ENCODE results near the gene XRRA1. TPM values are rescaled to one million over a fixed set of nuclear protein-coding genes. Genes with fewer than 3 reads are reported as not detected.

The XRRA1 gene
- polyA plus RNA-seq, 6 donors from 2014 or later: 0.32 to 15.6 (median 10.0) TPM

DNA sequence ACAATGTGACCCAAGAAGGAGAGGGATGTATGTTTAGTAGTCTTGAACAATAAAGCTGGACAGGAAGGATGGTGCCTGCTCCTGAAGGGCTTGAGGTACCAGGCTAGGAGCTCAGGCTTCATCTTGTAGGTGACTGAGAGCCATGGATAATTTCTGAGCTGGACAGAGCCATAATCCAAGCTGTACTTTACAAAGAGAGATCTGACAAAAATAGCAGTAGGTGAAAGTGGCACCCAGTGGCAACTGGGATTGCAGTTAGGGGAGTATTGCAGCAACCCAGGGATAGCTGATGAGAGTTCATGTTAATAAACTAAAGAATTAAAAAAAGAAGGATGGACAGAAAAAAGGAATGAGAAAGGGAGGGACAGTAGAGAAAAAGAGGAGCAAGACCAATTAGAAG is 7.4 kb downstream of the XRRA1 start:
- ATAC-seq (ENCODE audit: low read depth in 2 of 2): no peak
- H3K27ac Mint-ChIP-seq: peak overlapping the region in 4 of 6 donors; percentile 17 to 57 (median 36)
- no peak for DNase-seq
- no peaks in the 10 kb centered on the region for H3K9me3 Mint-ChIP-seq
- H3K4me3 Mint-ChIP-seq: no peak overlapping the region
- H3K4me1 Mint-ChIP-seq: peaks cover 0 to 58% (median 14%) of the 10 kb centered on the region in 3 donors
- peaks cover 25 to 27% of the 10 kb centered on the region in 2 donors for H3K36me3 Mint-ChIP-seq
- no peaks in the 10 kb centered on the region for H3K27me3 Mint-ChIP-seq

DNA sequence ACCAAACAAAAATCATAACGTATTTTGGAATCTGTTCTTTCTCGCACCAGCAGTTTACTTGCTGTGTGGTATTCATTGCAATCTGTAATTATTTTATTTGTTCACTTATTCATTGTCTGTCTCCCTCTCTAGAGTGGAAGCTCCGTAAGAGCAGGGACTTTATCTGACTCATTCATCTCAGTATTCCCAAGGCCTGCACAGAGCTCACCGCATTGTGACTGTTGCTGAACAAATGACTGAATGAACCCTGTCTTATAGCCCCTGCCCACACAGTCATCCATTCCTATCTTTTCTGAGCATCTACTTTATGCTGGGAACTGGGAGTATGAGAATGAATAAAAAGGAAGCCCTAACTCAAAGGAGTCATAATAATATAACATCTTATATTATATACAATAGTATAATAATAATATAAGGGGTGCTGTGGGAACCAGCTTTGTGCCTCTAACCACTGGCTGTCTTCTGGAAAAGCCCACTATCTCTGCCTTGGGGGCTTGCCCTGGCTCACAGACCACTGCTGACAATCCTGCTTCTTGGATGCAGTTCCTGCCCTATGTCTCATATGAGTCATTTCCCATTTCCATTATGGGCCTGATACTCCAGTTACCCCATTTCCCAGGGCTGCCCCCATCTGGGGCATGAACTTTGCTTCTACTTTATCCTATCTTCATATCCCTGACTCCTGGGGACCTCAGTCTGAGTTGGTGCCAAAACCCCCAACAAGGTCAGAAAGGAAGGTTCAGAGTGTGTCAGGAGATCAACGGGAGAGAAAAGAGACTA is 11.0 kb downstream of the XRRA1 start:
- Mint-ChIP-seq H3K9me3 (no peaks in the 10 kb centered on the region), H3K4me3 (no peak overlapping the region)

DNA sequence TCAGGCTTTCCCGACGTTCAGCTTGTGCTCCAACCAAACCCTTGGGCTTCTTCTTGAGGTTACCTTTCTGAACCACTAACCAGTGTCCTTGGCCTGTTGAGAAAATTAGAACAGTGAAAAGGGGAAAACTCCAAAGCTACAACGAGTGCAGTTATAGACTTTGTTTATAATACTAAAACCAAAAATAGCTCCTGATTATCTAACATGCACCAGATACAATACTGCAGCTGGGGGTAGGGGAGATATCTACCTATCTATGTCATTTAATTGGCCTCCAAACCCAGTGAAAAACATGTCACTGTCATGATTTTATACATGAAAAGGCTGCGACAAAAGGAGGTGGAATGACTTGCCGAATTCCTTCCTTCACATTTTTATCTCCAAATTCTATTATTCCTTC is 11.9 kb downstream of the XRRA1 start:
- ATAC-seq (ENCODE audit: low read depth in 2 of 2) (no peak), DNase-seq (no peak)
- Mint-ChIP-seq H3K27ac (no peak overlapping the region), H3K9me3 (no peaks in the 10 kb centered on the region), H3K27me3 (no peaks in the 10 kb centered on the region), H3K4me3 (no peak overlapping the region), H3K36me3 (peaks cover 31 to 35% of the 10 kb centered on the region in 2 donors), H3K4me1 (peaks cover 0 to 26% (median 4%) of the 10 kb centered on the region in 3 donors)

More for the DNA sequence above, 11.0 kb downstream of the XRRA1 start:
- DNase-seq: no peak
- ATAC-seq (ENCODE audit: low read depth in 2 of 2): no peak
- Mint-ChIP-seq H3K36me3 (peaks cover 31 to 32% of the 10 kb centered on the region in 2 donors), H3K27me3 (no peaks in the 10 kb centered on the region), H3K4me1 (peaks cover 0 to 34% (median 8%) of the 10 kb centered on the region in 3 donors), H3K27ac (peak overlapping the region in 1 of 6 donors; percentile 20)

DNA sequence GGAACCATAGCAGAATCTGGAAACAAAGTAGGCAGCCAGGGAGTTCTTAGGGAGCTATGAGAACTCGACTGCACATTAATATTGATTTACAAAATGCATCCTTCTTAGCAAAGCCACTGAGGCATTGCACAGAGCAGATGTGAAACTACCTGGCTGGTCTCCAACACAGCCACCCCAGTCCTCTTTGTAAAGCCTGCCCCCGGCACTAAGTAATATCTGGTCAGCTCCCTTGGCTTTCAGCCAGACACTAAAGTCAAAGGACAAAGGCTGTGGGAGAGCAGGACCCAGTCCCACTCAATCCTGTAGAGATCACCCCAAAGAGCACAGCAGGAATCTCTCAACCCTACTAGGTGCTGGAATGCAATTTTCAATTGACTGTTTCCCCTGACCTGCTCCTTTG is 12.8 kb downstream of the XRRA1 start:
- H3K36me3 Mint-ChIP-seq: peaks cover 23 to 30% of the 10 kb centered on the region in 2 donors
- no peaks in the 10 kb centered on the region for H3K9me3 Mint-ChIP-seq
- ATAC-seq (ENCODE audit: low read depth in 2 of 2) (no peak), DNase-seq (no peak)
- no peaks in the 10 kb centered on the region for H3K27me3 Mint-ChIP-seq
- peaks cover 0 to 17% (median 3%) of the 10 kb centered on the region in 3 donors for H3K4me1 Mint-ChIP-seq
- H3K27ac Mint-ChIP-seq: no peak overlapping the region
- H3K4me3 Mint-ChIP-seq: no peak overlapping the region

DNA sequence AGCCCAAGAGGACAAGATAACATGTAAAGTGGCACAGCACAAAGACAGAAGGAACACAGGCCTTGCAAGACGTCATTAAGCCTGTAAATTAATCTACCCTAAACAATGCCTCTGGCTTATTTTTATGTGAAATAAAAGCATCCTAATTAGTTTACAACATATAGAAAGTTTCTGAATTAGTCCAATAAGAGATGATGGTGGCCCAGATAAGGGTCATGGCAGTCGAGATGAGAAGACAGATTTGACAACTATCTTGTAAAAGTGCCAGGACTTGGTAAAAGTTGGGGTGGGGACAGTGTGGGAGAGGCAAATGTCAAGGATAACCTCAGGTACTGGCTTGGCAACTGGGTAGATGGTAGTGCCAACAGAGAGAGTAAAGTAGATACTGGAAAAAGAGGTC is 13.6 kb downstream of the XRRA1 start:
- H3K27me3 Mint-ChIP-seq: no peaks in the 10 kb centered on the region
- H3K9me3 Mint-ChIP-seq: no peaks in the 10 kb centered on the region
- peaks cover 15 to 28% of the 10 kb centered on the region in 2 donors for H3K36me3 Mint-ChIP-seq

DNA sequence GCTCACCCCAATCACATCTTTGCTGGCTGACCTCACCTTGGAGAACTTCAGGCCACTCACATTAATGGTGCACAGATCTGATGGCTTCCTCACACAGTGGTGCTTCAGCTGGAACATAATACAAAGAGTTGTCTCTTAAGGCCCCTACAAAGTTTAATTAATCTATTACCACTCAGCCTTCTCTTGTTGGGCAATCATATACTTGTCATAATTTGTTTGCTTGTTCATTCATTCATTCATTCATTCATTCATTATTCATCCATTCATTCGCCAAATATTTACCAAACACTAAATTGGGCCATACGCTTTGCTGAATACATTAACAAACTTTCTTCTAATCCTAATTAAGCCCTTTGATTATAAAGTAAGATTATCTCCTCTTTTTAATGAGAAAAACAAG is 15.1 kb downstream of the XRRA1 start:
- peaks cover 5 to 21% of the 10 kb centered on the region in 2 donors for H3K36me3 Mint-ChIP-seq
- H3K4me3 Mint-ChIP-seq: no peak overlapping the region
- no peaks in the 10 kb centered on the region for H3K27me3 Mint-ChIP-seq
- ATAC-seq (ENCODE audit: low read depth in 2 of 2): no peak
- no peak for DNase-seq
- peaks cover 0 to 3% (median 0%) of the 10 kb centered on the region in 3 donors for H3K4me1 Mint-ChIP-seq
- no peak overlapping the region for H3K27ac Mint-ChIP-seq
- no peaks in the 10 kb centered on the region for H3K9me3 Mint-ChIP-seq

More for the DNA sequence above, 13.6 kb downstream of the XRRA1 start:
- Mint-ChIP-seq H3K4me3 (no peak overlapping the region), H3K27ac (no peak overlapping the region), H3K4me1 (peaks cover 0 to 9% (median 3%) of the 10 kb centered on the region in 3 donors)
- DNase-seq (no peak), ATAC-seq (ENCODE audit: low read depth in 2 of 2) (no peak)

DNA sequence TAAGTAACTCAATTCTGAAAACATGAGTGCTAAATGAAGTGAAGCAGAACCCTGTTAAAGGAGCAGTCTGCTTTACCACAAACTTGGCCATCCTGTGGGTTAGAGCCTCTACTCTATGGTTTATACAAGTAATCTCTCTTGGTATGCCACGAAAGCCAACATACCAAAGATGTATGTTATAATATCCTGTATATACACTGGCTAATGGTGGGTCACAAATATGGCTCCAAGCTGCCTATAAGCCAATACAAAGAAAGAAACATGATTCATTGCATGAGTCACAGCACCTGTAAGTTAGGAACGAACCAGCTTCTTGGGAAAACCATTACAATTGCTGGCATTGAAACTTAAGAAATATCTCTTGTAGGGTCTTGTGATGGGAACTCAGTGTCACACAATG is 16.1 kb downstream of the XRRA1 start:
- Mint-ChIP-seq H3K27me3 (no peaks in the 10 kb centered on the region), H3K27ac (no peak overlapping the region), H3K9me3 (no peaks in the 10 kb centered on the region), H3K4me3 (no peak overlapping the region), H3K36me3 (peaks cover 5 to 21% of the 10 kb centered on the region in 2 donors), H3K4me1 (peaks cover 0 to 3% (median 0%) of the 10 kb centered on the region in 3 donors)
- DNase-seq (no peak), ATAC-seq (ENCODE audit: low read depth in 2 of 2) (no peak)

DNA sequence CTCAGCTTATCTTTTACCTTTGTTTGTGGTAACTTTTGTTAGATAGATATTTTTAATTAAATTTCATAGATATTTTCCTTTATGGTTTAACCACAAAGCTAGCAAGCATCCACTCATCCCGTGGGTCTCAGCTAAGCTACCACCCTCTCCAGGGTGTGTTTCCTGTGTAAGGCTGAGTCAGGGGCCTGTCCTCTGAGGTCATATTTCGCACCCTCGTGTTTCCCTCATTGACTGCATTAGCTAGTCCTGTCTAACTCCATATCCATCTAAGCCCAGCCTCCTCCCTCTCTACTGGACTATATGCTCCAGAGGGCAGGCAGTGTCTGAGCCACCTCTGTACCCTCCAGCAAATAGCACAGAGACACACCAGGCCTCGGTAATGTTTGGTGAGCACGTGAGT is 16.7 kb downstream of the XRRA1 start:
- H3K4me3 Mint-ChIP-seq: no peak overlapping the region
- H3K4me1 Mint-ChIP-seq: peaks cover 0 to 3% (median 0%) of the 10 kb centered on the region in 3 donors
- no peaks in the 10 kb centered on the region for H3K27me3 Mint-ChIP-seq
- DNase-seq (no peak), ATAC-seq (ENCODE audit: low read depth in 2 of 2) (no peak)
- H3K9me3 Mint-ChIP-seq: no peaks in the 10 kb centered on the region
- peak overlapping the region in 1 of 6 donors; percentile 85 for H3K27ac Mint-ChIP-seq
- H3K36me3 Mint-ChIP-seq: peaks cover 5 to 21% of the 10 kb centered on the region in 2 donors

DNA sequence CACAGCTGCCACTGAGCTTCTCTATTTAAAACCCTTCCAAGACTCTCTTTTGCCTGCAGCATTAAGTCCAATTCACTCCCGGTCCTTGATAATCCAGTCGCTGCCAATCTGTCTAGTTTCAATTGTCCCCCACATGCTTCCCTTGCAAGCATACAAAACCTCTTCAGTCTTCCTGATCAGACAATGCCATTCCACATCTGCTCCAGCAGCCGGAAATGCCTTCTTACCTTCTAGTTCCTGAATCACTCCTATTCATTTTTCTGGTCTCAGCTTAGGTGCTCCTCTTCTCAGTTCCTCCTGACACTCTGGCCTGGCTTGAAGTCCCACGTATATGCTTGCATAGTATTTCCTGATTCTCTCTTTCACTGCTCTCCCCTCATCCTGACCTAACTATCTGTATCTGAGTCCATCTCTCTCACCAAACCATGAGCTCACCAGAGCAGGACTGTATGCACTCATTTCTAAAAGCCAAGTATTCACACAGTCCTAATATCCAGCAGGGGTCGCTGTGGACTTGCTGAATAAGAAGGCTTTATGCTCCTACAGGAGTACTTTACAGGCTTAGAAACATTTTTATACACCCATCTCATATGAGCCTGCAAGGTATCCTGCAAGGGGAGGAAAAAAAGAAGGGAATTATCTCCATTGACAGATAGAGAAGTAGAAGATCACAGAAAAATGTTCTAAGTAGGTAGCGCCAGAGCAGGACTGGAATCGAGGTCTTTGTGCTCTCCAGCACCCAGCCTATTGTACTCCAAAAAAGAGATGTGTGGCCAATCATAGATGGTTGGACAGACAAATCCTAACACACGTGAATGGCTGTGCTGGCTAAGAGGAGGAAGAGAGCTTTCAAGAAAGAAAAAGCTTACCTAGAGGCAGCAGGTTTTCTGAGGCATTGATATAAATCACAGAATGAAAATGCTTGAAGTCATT is 19.2 kb downstream of the XRRA1 start:
- no peak overlapping the region for H3K27ac Mint-ChIP-seq
- H3K27me3 Mint-ChIP-seq: no peaks in the 10 kb centered on the region
- H3K9me3 Mint-ChIP-seq: no peaks in the 10 kb centered on the region
- DNase-seq: peak; percentile 69
- no peaks in the 10 kb centered on the region for H3K4me1 Mint-ChIP-seq
- ATAC-seq (ENCODE audit: low read depth in 2 of 2): peak; percentile 87 to 94
- no peak overlapping the region for H3K4me3 Mint-ChIP-seq
- peaks cover 0 to 15% of the 10 kb centered on the region in 2 donors for H3K36me3 Mint-ChIP-seq

DNA sequence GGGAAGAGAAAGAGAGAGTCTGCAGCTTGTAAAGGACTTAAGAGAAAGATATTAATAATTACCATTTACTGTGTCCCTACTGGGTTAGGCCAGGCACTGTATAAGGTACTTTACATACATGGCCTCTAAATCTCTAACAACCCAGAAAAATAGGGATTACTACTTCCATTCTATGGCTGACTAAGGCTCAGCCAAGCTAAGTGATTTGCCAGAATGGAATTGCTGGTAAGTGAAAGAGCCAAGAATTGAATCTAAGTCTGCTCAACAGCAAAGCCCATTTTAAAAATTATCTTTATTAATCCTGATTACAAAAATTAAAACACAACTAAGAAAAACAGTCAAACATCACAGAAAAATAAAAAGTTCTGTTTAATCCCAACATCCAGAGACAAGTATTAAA is 21.4 kb downstream of the XRRA1 start:
- Mint-ChIP-seq H3K4me1 (no peaks in the 10 kb centered on the region), H3K9me3 (no peaks in the 10 kb centered on the region), H3K36me3 (peaks cover 0 to 9% of the 10 kb centered on the region in 2 donors), H3K27ac (no peak overlapping the region), H3K27me3 (no peaks in the 10 kb centered on the region), H3K4me3 (no peak overlapping the region)
- DNase-seq (no peak), ATAC-seq (ENCODE audit: low read depth in 2 of 2) (no peak)

DNA sequence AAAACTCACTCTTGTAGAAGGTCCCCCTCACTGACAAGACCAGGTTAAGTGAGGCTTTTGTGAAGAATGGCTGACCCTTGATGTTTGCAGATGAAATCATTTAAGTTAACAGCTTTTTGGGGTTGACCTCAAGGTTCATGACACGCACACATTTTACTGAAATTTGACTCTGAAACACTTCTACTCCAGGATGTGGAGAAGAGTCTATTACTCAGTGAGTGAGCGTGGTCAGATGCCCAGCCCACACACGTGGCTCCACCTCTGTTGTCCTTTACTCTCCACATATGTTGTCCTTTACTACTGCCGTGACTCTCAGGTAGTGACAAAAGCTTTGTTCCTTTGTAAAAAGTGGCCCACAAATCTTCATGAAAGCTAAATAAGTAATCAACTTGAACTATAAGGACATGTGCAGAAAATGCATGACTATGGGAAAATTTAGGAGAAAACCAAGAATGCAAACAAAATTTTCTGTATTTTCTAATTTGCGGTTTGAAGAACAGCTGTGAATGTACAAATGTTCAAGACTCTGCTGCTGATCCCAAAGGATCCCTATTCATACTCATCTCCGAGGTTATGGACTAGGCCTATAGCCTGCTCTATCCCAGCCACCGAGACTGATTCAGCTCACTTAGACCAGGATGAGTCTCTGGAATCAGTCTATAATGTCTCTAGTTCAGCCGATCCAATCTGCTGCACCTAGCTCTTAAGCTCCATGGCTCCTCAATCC is 22.4 kb downstream of the XRRA1 start:
- H3K4me1 Mint-ChIP-seq: peaks cover 0 to 3% (median 0%) of the 10 kb centered on the region in 3 donors
- H3K4me3 Mint-ChIP-seq: no peak overlapping the region
- H3K9me3 Mint-ChIP-seq: no peaks in the 10 kb centered on the region
- no peak for ATAC-seq (ENCODE audit: low read depth in 2 of 2)
- no peaks in the 10 kb centered on the region for H3K27me3 Mint-ChIP-seq
- no peak for DNase-seq
- H3K36me3 Mint-ChIP-seq: peaks cover 0 to 5% of the 10 kb centered on the region in 2 donors
- H3K27ac Mint-ChIP-seq: peak overlapping the region in 1 of 6 donors; percentile 82

DNA sequence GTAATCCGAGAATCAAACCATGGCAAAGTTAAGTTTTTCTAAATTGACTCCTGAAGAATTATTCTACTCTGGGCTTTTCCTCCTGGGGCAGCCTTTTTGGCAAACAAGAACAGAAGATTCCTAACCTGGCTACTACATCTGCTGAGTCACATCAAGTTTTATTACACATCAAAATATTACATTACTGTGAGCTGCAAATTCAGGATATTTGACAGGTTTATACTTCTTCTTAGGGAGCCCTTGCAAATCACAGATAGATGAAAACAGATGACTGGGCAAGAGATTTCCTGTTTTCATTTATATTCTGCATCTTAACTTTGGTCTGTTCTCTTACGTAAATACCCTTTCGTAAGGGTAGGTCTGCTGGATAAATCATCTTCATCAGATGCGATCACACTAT is 23.6 kb downstream of the XRRA1 start:
- Mint-ChIP-seq H3K9me3 (no peaks in the 10 kb centered on the region), H3K4me1 (peaks cover 0 to 4% (median 0%) of the 10 kb centered on the region in 3 donors)
- no peak for ATAC-seq (ENCODE audit: low read depth in 2 of 2)

DNA sequence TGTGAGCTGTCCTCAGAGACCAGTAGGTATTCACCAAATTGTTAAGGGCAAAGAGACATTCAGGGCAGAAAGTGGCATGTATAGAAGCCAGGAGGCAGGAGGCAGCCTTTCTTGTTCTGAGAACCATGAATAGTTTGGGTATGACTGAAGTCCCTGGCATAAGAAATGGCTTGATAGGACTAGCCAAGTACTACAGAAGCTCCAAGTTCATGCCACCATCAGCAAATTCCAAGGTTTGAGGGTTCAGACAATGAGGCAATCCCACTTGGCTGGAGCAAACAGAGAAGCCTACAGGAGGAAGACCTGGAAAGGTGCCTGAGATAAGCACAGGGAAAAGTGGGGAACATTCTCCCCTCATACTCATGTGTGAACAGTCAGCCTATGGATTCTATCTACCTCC is 25.8 kb downstream of the XRRA1 start:
- DNase-seq (no peak), ATAC-seq (ENCODE audit: low read depth in 2 of 2) (no peak)
- Mint-ChIP-seq H3K4me3 (no peak overlapping the region), H3K9me3 (no peaks in the 10 kb centered on the region), H3K27ac (peak overlapping the region in 1 of 6 donors; percentile 86), H3K36me3 (peaks cover 15 to 19% of the 10 kb centered on the region in 2 donors), H3K4me1 (peaks cover 0 to 10% (median 0%) of the 10 kb centered on the region in 3 donors), H3K27me3 (no peaks in the 10 kb centered on the region)

More for the DNA sequence above, 23.6 kb downstream of the XRRA1 start:
- Mint-ChIP-seq H3K27me3 (no peaks in the 10 kb centered on the region), H3K4me3 (no peak overlapping the region), H3K27ac (no peak overlapping the region), H3K36me3 (peaks cover 0 to 5% of the 10 kb centered on the region in 2 donors)
- no peak for DNase-seq

Data from naive B cell (primary cell).